HG03575 (cell line): Measurements from ENCODE around the gene SF3A2.
"Not testable (repeated sequence)": the region's sequence is repeated elsewhere in the genome, so short reads cannot be mapped to it uniquely, and the experiment has no call there.

Source experiments
- ATAC-seq: cut with Tn5 transposase; IDR thresholded peaks from one replicate; pipeline ENCODE4 v1.9.1; 2021; ENCODE audit not compliant: unreplicated experiment, insufficient number of reproducible peaks, low FRiP score; ENCODE audit errors: extremely low read depth

The SF3A2 gene, protein sequence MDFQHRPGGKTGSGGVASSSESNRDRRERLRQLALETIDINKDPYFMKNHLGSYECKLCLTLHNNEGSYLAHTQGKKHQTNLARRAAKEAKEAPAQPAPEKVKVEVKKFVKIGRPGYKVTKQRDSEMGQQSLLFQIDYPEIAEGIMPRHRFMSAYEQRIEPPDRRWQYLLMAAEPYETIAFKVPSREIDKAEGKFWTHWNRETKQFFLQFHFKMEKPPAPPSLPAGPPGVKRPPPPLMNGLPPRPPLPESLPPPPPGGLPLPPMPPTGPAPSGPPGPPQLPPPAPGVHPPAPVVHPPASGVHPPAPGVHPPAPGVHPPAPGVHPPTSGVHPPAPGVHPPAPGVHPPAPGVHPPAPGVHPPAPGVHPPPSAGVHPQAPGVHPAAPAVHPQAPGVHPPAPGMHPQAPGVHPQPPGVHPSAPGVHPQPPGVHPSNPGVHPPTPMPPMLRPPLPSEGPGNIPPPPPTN

DNA sequence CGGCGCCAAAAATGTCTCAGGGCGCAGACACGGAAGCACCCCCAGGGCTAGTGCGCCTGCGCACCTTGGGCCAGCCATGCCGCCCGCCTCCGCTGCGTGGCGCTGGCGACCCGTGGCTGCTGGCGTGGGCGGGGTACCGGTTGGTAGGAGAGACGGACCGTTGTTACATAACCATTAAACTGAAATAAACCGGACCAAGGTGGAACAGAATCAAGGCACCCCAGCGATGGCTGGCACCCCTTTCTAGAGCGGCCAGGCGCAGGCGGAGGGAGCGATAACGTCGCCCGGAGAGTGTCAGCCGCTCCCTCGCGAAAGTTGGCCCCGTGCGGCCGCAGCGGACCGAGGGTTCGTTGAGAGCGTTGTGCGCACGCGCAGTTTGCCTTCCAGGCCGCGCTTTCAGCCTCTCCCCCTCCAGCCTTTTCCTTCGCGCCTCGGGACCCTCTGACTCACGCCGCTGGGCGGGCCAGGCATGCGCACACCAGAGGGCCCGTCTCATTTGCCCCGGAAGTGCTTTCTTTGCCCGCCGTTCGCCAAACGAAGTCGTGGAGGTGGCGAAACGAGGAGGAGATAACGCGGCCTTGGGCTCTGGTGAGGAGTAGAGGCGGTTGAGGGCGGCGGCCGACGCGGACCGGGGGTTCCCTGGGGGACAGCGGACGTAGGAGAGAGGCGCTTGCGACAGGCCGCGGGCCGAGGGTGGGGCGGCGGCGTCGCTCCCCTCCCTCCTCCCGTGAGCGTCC, at the start of gene SF3A2, which contains the start of gene PLEKHJ1:
TSS of gene SF3A2 (plus strand) at position 511 of the 737 bp plus-strand sequence. CDS start 6,595 bp downstream, outside the sequence.
TSS of gene PLEKHJ1 (minus strand) at position 16 of the 737 bp plus-strand sequence. CDS start 81 bp downstream, outside the sequence.
- ATAC-seq = no peak

DNA sequence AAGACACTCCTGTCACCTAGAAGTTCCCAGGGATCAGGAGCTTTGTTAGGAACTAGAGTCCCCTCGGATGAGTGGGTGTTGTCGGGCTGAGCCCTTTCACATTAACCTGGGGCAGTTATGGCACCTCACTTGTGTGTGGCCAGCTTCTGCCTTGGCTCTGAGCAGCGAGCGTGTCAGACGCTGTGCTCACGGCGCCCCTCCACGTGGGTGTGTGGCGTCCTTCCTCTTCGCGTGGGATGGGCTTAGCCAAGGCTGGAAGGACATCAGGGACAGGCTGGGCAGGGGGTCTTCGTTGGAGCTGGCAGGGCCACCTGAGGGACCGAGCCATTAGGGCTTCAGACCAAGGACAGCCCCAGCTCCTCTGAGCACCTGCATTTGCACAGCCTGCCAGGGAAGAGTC, 49.5 kb upstream of the SF3A2 start:
- ATAC-seq = no peak

DNA sequence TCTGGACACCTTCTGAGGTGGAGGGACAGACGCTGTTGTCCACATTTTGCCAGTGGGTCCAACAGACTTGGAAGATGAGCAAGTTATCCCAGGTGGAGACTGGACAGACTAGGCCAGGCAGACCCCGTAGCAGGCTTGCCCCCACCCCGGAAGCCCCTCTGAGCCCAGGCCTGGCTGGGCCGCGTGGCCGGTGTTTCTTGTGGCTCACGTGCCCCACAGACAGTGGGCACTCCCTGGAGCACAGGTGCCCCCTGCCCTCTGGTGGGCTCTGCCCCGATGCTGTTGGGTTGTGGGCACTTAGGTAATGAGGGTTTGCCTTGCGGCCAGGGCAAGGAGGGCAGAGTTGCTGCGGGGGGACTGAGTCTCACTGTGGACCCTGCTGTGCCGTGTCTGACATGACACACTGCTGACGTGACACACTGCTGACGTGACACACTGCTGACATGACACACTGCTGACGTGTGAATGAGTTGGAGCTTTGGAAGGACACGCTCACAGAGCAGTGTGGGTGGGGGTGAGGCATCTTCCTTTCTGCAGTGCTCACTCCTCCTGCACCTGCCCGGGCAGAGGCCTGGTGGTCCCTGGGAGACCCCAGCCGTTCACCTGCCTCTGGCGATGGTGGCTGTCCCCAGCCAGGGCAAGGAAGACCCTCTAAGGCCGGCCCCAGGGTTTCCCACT, 47.8 kb upstream of the SF3A2 start:
- ATAC-seq = no peak

DNA sequence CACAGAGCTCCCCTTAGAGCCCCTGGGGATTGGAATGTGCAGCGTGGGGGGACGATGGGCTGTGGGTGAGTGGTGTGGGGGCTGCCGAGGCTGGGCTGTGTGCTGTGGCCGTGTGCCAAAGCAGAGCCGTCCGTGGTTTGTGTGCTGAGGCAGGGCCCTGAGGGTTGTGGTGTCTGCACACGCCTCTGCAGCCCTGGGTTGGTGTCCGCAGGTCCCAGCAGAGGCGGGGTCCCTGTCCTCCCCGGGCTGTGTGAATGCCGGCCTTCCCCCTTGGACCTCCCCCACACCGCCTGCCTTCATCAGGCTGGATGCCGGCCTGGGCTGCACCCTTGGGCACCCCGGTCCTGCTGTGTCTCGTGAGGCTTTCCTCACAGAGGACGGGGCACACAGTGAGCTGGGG, 46.7 kb upstream of the SF3A2 start:
- ATAC-seq = no peak

DNA sequence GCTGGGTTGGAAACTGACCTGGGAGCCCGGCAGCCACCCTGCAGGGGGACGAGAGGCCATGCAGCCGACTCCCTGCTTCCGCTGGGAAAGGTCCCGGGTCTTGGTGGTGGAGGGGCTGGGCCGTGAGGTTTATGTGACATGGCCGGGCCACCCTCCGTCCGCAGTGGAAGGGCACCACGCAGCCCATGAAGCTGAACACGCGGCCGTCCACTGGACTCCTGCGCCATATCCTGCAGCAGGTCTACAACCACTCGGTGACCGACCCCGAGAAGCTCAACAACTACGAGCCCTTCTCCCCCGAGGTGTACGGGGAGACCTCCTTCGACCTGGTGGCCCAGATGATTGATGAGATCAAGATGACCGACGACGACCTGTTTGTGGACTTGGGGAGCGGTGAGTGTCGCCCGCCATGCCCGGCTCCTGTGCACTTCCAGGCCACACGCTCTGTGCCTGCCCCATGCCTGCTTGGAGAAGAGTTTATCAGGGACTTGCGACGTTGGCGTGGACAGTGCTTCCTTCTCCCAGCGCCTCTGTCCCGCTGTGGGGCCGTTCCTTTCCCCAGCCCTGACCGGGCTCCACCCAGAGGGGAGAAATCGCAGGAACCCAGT, 45.7 kb upstream of the SF3A2 start:
- no peak for ATAC-seq

DNA sequence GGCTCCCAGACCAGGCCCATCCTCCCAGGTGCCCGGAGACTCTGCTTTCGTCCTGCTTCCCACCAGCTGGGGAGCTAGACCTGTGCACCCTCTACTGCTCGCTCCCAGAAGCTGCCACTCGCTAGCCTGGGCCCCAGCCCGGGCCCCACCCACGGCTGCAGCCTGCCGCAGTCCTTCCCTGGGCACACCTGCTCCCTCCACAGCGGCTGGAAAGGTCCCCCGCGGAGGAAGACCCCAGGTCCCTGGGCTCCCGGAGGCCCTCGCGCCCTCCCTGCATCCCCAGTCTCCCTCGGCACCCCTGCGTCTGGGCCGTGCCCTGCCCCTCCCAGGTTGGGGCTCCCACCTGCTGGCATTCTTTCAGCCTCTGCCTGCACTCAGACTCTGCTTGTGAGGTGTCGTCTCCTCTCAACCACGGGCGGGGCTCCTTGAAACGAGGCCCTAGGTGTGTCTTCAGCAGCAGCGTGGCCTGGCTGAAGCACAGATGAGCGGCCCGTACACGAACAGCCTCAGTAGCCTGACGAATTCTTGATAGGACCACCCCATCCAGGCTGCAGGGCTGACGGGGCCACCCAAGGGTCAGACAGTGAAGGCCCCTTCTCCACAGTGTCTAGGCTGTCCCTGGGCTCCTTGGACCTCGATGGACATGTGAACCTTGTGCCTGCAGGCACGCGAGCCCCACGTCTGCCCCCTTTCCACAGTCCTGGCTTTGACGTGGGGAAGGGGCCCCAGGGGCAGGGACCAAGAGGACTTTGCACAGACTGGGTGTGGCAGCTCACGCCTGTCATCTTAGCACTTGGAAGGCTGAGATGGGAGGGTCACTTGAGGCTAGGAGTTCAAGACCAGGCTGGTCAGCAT, 44.9 kb upstream of the SF3A2 start:
- no peak for ATAC-seq

DNA sequence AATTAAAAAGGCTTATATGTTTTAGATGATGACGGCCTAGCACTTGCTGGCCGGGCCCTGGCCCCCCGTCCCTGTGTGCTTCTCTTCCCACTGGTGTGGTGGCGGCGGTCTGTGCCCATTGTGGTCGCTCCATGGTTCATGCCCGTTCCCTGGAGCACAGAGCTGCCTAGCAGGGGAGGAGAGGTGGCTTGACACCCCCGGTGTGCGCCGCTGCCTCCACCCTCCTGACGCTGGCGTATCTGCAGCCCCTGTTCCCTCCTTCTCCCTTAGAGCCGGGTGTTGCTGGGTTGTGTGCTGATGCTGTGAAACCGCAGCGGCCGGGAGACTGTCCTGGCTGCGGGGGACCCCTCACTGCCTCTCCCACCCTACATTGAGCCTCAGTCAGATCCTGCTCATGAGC, 43.8 kb upstream of the SF3A2 start:
- ATAC-seq = no peak

DNA sequence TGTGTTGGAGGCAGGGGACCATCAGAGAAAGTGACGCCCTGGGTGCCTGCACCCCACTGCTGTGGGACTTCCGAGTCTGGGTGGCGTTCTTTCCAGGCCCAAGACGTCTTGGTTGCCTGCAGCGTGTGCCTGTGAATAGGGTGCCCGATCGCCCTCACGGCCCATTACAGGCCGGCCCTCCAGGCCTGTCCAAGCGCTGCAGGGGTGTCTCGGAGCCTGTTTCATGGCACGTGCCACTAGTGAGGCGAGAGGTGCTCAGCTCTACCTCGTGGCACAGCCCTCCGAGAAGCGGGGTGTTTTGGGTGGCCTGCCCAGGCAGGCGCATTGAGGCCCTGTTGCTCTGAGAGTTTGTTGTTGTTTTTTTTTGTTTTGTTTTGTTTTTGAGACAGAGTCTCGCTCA, 42.8 kb upstream of the SF3A2 start:
- ATAC-seq = no peak

DNA sequence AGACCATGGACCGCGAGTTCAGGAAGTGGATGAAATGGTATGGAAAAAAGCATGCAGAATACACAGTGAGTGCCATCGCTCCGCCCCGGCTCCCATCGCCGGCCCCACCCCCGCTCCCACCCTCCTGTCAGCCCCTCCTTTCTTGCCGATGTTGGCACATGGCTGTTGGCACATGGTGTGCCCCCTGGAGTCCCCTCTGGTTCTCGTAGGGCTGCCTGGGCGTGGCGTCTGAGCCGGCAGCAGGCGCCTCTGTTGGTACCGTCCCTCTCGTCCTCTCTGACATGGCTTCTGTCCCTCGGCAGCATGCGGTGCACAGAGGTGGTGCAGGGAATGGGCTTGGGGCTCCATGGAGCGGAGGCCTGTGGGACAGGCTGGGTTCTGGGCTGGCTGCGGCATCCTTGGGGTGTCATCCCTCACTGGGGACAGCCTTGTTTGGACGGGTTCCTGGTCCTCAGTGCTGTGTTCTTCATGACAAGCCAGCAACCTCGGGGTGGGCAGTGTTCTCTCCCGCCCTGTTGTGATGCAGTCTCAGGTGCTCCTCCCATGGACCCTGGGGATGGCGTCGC, 42.0 kb upstream of the SF3A2 start:
- ATAC-seq = no peak

DNA sequence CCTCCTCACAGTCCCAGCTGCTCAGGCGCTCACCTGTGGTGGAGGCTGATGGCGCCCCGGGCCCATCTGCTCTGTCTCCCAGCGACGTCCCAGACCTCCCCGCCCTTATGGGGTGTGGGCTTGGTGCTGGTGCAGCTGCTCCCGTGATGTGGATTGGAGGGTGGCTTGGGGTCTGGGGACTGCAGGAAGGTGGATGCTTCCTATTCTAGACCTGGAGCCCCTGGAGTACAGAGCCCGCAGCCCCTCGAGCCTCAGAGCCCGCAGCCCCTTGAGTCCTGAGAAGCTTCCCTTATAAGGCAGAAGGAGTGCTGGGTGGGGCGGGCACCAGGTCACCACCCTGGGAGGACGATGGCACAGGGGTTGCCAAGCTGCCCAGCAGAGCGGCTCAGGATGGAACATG, 41.3 kb upstream of the SF3A2 start:
- no peak for ATAC-seq

DNA sequence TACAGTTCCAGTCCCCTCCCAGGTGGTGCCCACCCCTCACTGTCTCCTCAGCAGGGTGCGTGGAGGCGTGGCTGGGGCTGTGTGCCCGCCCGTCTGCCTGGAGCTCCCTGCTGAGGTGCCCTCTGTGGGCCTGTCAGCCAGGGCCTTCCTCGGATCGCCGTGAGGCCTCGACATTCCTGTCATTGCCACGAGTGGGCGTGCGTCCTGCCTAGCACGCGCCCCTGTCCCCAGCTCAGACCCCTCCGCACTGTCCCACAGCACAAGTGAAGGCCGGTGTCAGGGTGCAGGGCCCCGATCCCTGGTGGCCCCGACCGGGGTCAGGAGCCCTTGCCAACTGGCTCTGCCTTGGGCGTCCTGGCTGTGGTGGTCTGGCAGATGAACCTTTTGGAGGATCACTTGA, 40.7 kb upstream of the SF3A2 start:
- no peak for ATAC-seq

DNA sequence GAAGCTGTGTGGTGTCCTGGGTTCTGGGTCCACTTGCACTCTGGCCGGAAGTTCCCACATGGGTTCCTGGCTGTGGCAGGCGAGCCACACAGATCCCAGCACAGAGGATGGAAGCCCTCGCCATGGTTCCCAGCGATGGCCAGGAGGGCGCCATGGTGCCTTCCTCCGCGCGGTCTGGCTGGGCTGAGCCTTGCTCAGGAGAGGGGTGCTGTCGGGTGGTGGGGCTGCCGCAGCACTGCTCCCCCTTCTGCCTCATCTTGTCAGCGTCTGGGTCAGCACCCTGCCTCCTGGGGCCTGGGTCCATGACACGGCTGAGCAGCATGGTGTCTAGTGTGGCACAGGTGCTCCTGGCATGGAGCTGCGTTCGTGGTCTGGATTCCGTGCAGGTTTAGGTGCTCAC, 39.4 kb upstream of the SF3A2 start:
- no peak for ATAC-seq

DNA sequence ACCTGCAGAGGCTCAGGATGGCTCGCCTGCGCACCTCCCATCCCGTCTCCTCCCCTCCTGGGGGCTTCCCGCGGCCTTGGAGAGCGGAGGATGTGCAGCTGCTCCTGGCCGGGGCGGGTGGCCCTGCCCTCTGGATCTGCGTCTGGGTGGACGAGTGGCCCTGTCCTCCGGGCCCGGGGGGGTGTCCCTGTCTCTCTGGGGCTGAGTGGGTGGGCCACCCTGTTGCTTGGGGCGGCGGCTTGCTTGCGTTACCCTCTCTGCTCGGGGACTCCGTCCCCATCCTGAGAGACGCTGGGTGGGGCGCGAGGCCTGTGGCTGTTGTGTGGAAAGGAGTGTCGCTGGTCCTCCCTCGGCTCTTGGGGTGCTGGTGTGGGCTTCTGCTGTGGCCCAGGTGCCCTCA, 38.3 kb upstream of the SF3A2 start:
- ATAC-seq = no peak

DNA sequence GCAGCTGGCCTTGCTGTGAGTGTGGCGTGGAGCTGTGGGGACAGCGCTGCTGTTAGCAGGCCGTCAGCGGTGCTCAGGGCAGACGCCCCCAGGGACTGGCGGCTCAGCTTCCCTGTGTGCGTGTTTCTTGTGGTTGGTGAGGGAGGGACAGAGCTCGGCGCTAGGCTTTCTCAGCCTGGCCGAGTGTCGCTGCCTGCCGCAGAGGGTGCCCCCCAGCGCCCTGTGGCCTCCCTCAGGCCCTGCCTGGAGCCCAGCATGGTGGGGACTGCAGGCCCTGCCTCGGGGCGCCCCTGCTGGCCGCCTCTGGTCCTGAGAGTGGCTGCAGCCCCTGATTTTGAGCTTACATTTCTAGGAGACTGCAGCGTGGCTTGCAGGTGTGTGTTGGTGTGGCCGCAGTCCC, 37.4 kb upstream of the SF3A2 start:
- no peak for ATAC-seq

DNA sequence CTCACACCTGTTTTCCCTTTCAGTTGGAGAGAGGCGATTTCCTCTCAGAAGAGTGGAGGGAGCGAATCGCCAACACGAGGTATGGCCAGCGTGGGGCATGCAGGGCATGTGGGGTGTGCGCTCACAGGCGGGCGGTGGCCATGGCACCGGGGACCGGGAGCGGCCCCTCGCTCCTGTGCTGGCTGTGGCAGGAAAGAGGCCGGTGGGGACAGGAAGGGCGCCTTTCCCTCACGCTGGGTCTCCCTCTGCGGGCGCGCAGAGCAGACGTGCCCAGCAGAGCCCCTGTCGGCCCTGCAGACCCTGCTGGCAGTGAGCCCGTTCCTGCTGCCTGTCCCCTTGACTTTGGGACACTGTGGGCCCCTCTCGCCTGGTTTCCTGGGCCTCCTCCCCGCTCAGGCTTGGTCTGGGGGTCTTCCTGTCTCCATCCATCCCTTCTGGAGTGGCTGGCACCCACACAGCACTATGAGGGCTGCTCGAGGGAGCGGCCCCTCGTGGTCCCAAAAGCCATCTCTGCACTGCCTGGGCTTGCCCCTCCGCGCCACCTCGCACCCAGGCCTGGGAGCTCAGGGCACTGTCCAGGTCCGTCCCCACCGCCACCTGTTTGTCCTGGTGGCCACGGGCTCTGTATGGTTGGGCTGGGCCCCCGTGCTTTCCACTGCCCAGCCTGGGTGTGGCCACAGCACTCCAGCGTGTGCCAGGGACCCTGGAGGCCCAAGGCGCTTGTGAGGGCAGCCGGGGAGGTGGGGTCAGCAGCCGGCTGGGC, 36.6 kb upstream of the SF3A2 start:
- ATAC-seq = no peak

DNA sequence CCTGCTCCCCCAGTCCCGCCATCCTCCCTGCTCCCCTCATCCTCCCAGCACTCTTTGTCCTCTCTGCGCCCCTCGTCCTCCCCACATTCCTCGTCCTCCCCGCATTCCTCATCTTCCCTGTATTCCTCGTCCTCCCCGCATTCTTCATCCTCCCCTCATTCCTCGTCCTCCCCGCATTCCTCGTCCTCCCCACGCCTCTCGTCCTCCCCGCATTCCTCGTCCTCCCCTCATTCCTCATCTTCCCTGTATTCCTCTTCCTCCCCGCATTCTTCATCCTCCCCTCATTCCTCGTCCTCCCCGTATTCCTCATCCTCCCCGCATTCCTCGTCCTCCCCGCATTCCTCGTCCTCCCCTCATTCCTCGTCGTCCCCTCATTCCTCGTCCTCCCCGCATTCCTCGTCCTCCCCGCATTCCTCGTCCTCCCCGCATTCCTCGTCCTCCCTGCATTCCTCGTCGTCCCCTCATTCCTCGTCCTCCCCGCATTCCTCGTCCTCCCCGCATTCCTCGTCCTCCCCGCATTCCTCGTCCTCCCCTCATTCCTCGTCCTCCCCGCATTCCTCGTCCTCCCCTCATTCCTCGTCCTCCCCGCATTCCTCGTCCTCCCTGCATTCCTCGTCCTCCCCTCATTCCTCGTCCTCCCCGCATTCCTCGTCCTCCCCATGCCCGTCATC, 35.9 kb upstream of the SF3A2 start:
- ATAC-seq = not testable (repeated sequence)
